PC-3 (cell line): ENCODE results near the gene PDIK1L. TPM values are rescaled to one million over a fixed set of nuclear protein-coding genes. Genes with fewer than 3 reads are reported as not detected.

Experiments
- ATAC-seq: fragments of 200-7000 bp; cut with Tn5 transposase; 2 replicates; pipeline ENCODE4 v1.9.1; 2020; ENCODE audit warnings: mild to moderate bottlenecking, moderate library complexity
- BruUV-seq: library from RNA; stranded (reverse); fragments of 400-500 nt; replicated peaks from 2 replicates; lab custom pipeline; 2021; lab: Mats Ljungman, UMichigan
- CTCF ChIA-PET: fragments of 300-600 bp; sonication (Branson Sonifier 250); formaldehyde crosslinking; loops from one replicate; lab custom pipeline; 2022; ENCODE audit warnings: antibody characterized with exemption; lab: Charles Lee
- POLR2A ChIA-PET: fragments of 300-600 bp; sonication (Branson Sonifier 250); formaldehyde crosslinking; loops from one replicate; lab custom pipeline; 2022; ENCODE audit warnings: antibody characterized with exemption; ENCODE audit not compliant: unreplicated experiment; lab: Charles Lee
- DNase-seq: peaks from one replicate; pipeline ENCODE4 v3.0.0-alpha.2; 2015
- H2AFZ ChIP-seq: fragments of 300-600 bp; sonication (generic); 2 replicates; pipeline ENCODE4 v1.6.0; 2016; ENCODE audit warnings: antibody characterized with exemption, low read length
- H3F3A ChIP-seq: fragments of 300-600 bp; sonication (generic); one replicate; pipeline ENCODE4 v1.6.0; 2017; ENCODE audit warnings: antibody characterized with exemption, low read length, control low read depth, mild to moderate bottlenecking; ENCODE audit not compliant: unreplicated experiment
- H3K27ac ChIP-seq: fragments of 300-600 bp; sonication (generic); 2 replicates; pipeline ENCODE4 v1.5.1; 2016; ENCODE audit warnings: mild to moderate bottlenecking, low read length
- H3K27me3 ChIP-seq: fragments of 300-600 bp; sonication (generic); 2 replicates; pipeline ENCODE4 v1.6.1; 2016; ENCODE audit warnings: low read length, mixed read lengths
- H3K36me3 ChIP-seq: fragments of 300-600 bp; sonication (generic); 2 replicates; pipeline ENCODE4 v1.6.1; 2016; ENCODE audit warnings: low read depth, mixed run types, low read length, mixed read lengths
- H3K4me1 ChIP-seq: fragments of 300-600 bp; sonication (generic); 2 replicates; pipeline ENCODE4 v1.5.1; 2016; ENCODE audit warnings: low read length; ENCODE audit not compliant: insufficient read depth
- H3K4me2 ChIP-seq: fragments of 300-600 bp; sonication (generic); 2 replicates; pipeline ENCODE4 v1.6.0; 2016; ENCODE audit warnings: low read length
- H3K4me3 ChIP-seq: fragments of 300-600 bp; sonication (generic); 2 replicates; pipeline ENCODE4 v1.5.1; 2016; ENCODE audit warnings: mild to moderate bottlenecking, low read length, mixed read lengths
- H3K79me2 ChIP-seq: fragments of 300-600 bp; sonication (generic); 2 replicates; pipeline ENCODE4 v1.6.1; 2017; ENCODE audit warnings: low read length, mixed read lengths
- H3K9ac ChIP-seq: fragments of 300-600 bp; sonication (generic); 2 replicates; pipeline ENCODE4 v1.6.0; 2016; ENCODE audit warnings: mild to moderate bottlenecking, low read length
- H3K9me2 ChIP-seq: fragments of 300-600 bp; sonication (generic); replicated peaks from 2 replicates; pipeline ENCODE4 v1.6.1; 2016; ENCODE audit warnings: mixed run types, low read length, mixed read lengths
- H3K9me3 ChIP-seq: fragments of 300-600 bp; sonication (generic); 2 replicates; pipeline ENCODE4 v1.6.1; 2016; ENCODE audit warnings: low read length, mixed read lengths
- H4K20me1 ChIP-seq: fragments of 300-600 bp; sonication (generic); 2 replicates; pipeline ENCODE4 v1.6.1; 2016; ENCODE audit warnings: low read length, mixed read lengths
- EZH2 ChIP-seq: fragments of 300-600 bp; sonication (generic); IDR thresholded peaks from one replicate; pipeline ENCODE4 v1.6.1; 2017; ENCODE audit warnings: antibody characterized with exemption, mild to moderate bottlenecking, low read length; ENCODE audit not compliant: unreplicated experiment
- EZH2phosphoT487 ChIP-seq: fragments of 300-600 bp; sonication (generic); IDR thresholded peaks from 2 replicates; pipeline ENCODE4 v1.6.1; 2018; ENCODE audit warnings: mild to moderate bottlenecking, antibody characterized with exemption, low read length, borderline replicate concordance
- intact Hi-C: fragments of 100-400 bp; cut with micrococcal nuclease; formaldehyde crosslinking; loops from 2 replicates; pipeline ENCODE4 v1.9.0; 2023
- total RNA-seq: library from RNA; depleted of rRNA; stranded (reverse); fragments of >200 nt; gene quantifications from 2 replicates; pipeline ENCODE4 v1.2.3, GENCODE V29; 2014
- TF ChIP-seq, protein P1 (sequence below): fragments of 300-600 bp; sonication (generic); conservative IDR thresholded peaks from 2 replicates; pipeline ENCODE4 v1.5.1; 2017; ENCODE audit warnings: antibody characterized with exemption, low read depth, mild to moderate bottlenecking, low read length

PDIK1L gene
- total RNA-seq, 1 experiment from 2014 or later = 5.2 TPM

- Histone ChIP-seq H3K9me3 (no peaks in the 10 kb centered on the region), H4K20me1 (no peaks in the 10 kb centered on the region), H3K4me1 (peaks cover 58% of the 10 kb centered on the region), H3K9me2 (no peaks in the 10 kb centered on the region), H3K36me3 (peaks cover 8% of the 10 kb centered on the region; the same call in 1 of the 2 replicates), H3K9ac (peak overlapping the region; percentile 59), H3K27ac (peak overlapping the region; percentile 94), H3K27me3 (no peaks in the 10 kb centered on the region), H3F3A (peaks cover 15% of the 10 kb centered on the region), H3K4me2 (peak overlapping the region; percentile 76), H3K4me3 (peak overlapping the region; percentile 17; the same call in 1 of the 2 replicates), H2AFZ (no peak overlapping the region), H3K79me2 (peaks cover 35% of the 10 kb centered on the region)
- intact Hi-C loops = loop anchor here (1.0 kb wide), 1 partner anchor 10 kb away; no protein-coding TSS in a partner anchor
- peak; percentile 84 for DNase-seq
- ATAC-seq = peak; percentile 33
- BruUV-seq = no TSS peak
- ChIA-PET CTCF (interaction anchor here (1.4 kb wide), 1 partner anchor 48 kb away, joined by 6 read pairs; the partner anchor contains the start of gene ZNF593), POLR2A (interaction anchor here (0.5 kb wide), 1 partner anchor 16 kb away, joined by 12 read pairs; no protein-coding TSS in a partner anchor)
- TF ChIP-seq EZH2phosphoT487 = no peak
- no peak for TF ChIP-seq EZH2
- TF ChIP-seq, protein P1, sequence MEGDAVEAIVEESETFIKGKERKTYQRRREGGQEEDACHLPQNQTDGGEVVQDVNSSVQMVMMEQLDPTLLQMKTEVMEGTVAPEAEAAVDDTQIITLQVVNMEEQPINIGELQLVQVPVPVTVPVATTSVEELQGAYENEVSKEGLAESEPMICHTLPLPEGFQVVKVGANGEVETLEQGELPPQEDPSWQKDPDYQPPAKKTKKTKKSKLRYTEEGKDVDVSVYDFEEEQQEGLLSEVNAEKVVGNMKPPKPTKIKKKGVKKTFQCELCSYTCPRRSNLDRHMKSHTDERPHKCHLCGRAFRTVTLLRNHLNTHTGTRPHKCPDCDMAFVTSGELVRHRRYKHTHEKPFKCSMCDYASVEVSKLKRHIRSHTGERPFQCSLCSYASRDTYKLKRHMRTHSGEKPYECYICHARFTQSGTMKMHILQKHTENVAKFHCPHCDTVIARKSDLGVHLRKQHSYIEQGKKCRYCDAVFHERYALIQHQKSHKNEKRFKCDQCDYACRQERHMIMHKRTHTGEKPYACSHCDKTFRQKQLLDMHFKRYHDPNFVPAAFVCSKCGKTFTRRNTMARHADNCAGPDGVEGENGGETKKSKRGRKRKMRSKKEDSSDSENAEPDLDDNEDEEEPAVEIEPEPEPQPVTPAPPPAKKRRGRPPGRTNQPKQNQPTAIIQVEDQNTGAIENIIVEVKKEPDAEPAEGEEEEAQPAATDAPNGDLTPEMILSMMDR = no peak
Measured at GRCh38 chr1:26121854-26122773, 10.5 kb downstream of the PDIK1L start.

GRCh38 chr1:26122988-26123973 is 11.7 kb downstream of the PDIK1L start:
- H3K36me3 ChIP-seq = peaks cover 8% of the 10 kb centered on the region; the same call in 1 of the 2 replicates
- no peaks in the 10 kb centered on the region for H4K20me1 ChIP-seq
- H3K9me2 ChIP-seq = no peaks in the 10 kb centered on the region
- H3K4me3 ChIP-seq = peak overlapping the region; percentile 34
- intact Hi-C loops = loop anchor here (1.0 kb wide), 1 partner anchor 11 kb away; no protein-coding TSS in a partner anchor
- peak overlapping the region; percentile 76 for H3K4me2 ChIP-seq
- no peak for TF ChIP-seq EZH2phosphoT487
- H3K9me3 ChIP-seq = no peaks in the 10 kb centered on the region
- peak overlapping the region; percentile 59 for H3K9ac ChIP-seq
- peak overlapping the region; percentile 94 for H3K27ac ChIP-seq
- CTCF ChIA-PET = interaction anchor here (0.7 to 1.6 kb wide), 4 partner anchors 19 to 111 kb away, joined by 4 to 24 read pairs (median 6); partner anchors contain the start of gene CEP85
- H3K27me3 ChIP-seq = no peaks in the 10 kb centered on the region
- peaks cover 69% of the 10 kb centered on the region for H3K4me1 ChIP-seq
- ATAC-seq = peak; percentile 78
- POLR2A ChIA-PET = interaction anchor here (0.6 kb wide), 1 partner anchor 362 kb away, joined by 3 read pairs; no protein-coding TSS in a partner anchor
- H2AFZ ChIP-seq = no peak overlapping the region
- peaks cover 17% of the 10 kb centered on the region for H3F3A ChIP-seq
- DNase-seq = peak; percentile 78
- no TSS peak for BruUV-seq
- H3K79me2 ChIP-seq = peaks cover 35% of the 10 kb centered on the region
